ENCODE results near the gene PCSK5. TPM values are rescaled to one million over a fixed set of nuclear protein-coding genes. Genes with fewer than 3 reads are reported as not detected.

Gene PCSK5
- total RNA-seq, 4 donors from 2014 or later: 22.0 to 37.4 (median 27.8) TPM

DNA sequence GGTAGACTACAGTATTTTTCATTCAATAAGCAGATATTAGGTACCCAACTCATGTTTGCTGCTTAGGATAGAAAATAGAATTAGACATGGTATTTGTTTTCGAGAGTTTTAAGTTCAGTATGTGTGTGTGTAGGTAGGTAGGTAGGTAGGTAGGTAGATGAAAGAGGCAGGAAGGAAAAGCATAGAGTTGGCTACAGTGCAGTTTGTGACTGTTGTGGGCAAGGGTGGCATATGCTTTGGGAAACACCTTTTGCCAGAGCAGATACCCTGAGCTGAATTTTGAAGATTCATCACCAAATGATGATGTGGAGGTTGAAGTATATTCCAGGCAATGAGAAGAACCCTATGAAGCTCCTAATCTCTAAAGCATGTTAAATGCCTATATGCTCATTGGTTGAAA is 20.0 kb upstream of the PCSK5 start:
- Histone ChIP-seq H3K36me3 (no peaks in the 10 kb centered on the region), H3K4me3 (no peak overlapping the region), H3K9me3 (no peaks in the 10 kb centered on the region), H3K4me1 (no peaks in the 10 kb centered on the region), H3K27me3 (no peaks in the 10 kb centered on the region), H3K27ac (replicated peaks in 1 of 4) (no peak overlapping the region)
- TF ChIP-seq EP300 (IDR thresholded peaks at IDR 0.05): no peak
- intact Hi-C loops (cut with DNase I): no loop called here
- 96% methylated on average over 1 of the region's 1 CpG for WGBS
- DNase-seq (ENCODE audit: extremely low spot score): no peak

DNA sequence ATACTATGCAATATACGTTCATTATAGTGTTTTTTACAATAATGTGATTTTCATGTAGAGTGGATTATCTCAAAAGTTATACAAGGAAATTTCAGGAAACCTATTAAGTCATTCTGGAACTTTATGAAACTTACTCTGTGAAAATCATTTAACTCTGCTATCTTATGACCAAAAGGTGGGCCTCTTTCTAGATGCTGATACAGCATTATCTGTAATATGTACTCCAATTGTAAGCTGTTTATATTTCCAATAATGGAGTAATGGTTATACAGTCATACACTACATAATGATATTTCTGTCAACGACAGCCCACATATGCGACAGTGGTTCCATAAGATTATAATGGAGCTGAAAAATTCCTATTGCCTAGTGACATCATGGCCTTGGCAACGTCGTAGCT is 18.8 kb upstream of the PCSK5 start:
- 88% methylated on average over 5 of the region's 5 CpGs for WGBS
- Histone ChIP-seq H3K36me3 (no peaks in the 10 kb centered on the region), H3K27ac (replicated peaks in 1 of 4) (no peak overlapping the region), H3K4me1 (no peaks in the 10 kb centered on the region), H3K9me3 (no peaks in the 10 kb centered on the region), H3K27me3 (no peaks in the 10 kb centered on the region), H3K4me3 (no peak overlapping the region)
- intact Hi-C loops (cut with DNase I): no loop called here
- TF ChIP-seq POLR2A (IDR thresholded peaks at IDR 0.05; ENCODE audit: low read depth) (no peak), EP300 (IDR thresholded peaks at IDR 0.05) (no peak), POLR2AphosphoS5 (IDR thresholded peaks at IDR 0.05) (no peak)
- TF ChIP-seq, protein P1, sequence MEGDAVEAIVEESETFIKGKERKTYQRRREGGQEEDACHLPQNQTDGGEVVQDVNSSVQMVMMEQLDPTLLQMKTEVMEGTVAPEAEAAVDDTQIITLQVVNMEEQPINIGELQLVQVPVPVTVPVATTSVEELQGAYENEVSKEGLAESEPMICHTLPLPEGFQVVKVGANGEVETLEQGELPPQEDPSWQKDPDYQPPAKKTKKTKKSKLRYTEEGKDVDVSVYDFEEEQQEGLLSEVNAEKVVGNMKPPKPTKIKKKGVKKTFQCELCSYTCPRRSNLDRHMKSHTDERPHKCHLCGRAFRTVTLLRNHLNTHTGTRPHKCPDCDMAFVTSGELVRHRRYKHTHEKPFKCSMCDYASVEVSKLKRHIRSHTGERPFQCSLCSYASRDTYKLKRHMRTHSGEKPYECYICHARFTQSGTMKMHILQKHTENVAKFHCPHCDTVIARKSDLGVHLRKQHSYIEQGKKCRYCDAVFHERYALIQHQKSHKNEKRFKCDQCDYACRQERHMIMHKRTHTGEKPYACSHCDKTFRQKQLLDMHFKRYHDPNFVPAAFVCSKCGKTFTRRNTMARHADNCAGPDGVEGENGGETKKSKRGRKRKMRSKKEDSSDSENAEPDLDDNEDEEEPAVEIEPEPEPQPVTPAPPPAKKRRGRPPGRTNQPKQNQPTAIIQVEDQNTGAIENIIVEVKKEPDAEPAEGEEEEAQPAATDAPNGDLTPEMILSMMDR (IDR thresholded peaks at IDR 0.05): no peak
- no peak for DNase-seq (ENCODE audit: extremely low spot score)

DNA sequence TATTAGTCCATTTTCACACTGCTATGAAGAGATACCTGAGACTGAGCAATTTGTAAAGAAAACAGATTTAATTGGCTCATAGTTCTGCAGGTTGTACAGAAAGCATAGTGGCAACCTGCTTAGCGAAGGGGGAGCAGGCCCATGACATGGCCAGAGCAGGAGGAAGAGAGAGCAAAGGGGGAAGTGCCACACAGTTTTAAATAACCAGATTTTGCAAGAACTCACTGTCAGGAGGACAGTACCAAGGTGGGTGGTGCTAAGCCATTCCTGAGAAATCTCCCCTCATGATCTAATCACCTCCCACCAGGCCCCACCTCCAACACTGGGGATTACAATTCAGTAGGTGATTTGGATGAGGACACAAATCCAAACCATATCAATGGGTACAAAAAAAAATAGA is 16.8 kb upstream of the PCSK5 start:
- H3K27me3 ChIP-seq: no peaks in the 10 kb centered on the region
- H3K36me3 ChIP-seq: no peaks in the 10 kb centered on the region
- no peak for DNase-seq (ENCODE audit: extremely low spot score)
- H3K4me1 ChIP-seq: no peaks in the 10 kb centered on the region
- H3K27ac ChIP-seq (replicated peaks in 1 of 4): no peak overlapping the region
- H3K4me3 ChIP-seq: no peak overlapping the region
- TF ChIP-seq POLR2AphosphoS5 (IDR thresholded peaks at IDR 0.05): no peak
- TF ChIP-seq, protein P1 (IDR thresholded peaks at IDR 0.05): no peak
- no peak for TF ChIP-seq POLR2A (IDR thresholded peaks at IDR 0.05; ENCODE audit: low read depth)
- no peak for TF ChIP-seq EP300 (IDR thresholded peaks at IDR 0.05)
- WGBS: 86% methylated on average over 1 of the region's 1 CpG
- no peaks in the 10 kb centered on the region for H3K9me3 ChIP-seq
- intact Hi-C loops (cut with DNase I): no loop called here

DNA sequence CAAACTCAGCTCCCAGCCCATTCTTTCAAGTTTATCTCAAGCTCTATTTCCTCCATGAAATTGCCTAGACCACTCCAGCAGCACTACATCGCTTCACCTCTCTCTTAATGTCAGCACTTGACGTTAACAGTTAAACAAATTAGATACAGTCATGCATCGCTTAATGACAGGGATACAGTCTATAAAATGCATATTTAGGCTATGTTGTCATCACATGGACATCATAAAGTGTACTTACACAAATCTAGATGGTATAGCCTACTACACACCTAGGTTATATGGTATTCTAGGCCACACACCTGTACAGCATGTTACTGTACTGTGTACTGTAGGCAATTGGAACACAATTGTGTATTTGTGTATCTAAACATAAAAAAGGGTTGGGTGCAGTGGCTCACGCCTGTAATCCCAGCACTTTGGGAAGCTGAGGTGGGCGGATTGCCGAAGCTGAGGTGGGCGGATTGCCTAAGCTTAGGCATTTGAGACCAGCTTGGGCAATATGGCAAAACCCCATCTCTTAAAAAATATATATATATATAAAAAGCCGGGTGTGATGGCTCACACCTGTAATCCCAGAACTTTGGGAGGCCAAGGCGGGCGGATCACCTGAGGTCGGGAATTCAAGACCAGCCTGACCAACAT is 13.4 kb upstream of the PCSK5 start:
- no peaks in the 10 kb centered on the region for H3K4me1 ChIP-seq
- H3K36me3 ChIP-seq: no peaks in the 10 kb centered on the region
- intact Hi-C loops (cut with DNase I): no loop called here
- no peak overlapping the region for H3K4me3 ChIP-seq
- WGBS: 83% methylated on average over 11 of the region's 11 CpGs
- no peak overlapping the region for H3K27ac ChIP-seq (replicated peaks in 1 of 4)
- no peaks in the 10 kb centered on the region for H3K9me3 ChIP-seq
- TF ChIP-seq POLR2AphosphoS5 (IDR thresholded peaks at IDR 0.05): no peak
- no peak for TF ChIP-seq EP300 (IDR thresholded peaks at IDR 0.05)
- TF ChIP-seq POLR2A (IDR thresholded peaks at IDR 0.05; ENCODE audit: low read depth): no peak
- TF ChIP-seq, protein P1 (IDR thresholded peaks at IDR 0.05): no peak
- DNase-seq (ENCODE audit: extremely low spot score): no peak
- H3K27me3 ChIP-seq: no peaks in the 10 kb centered on the region

DNA sequence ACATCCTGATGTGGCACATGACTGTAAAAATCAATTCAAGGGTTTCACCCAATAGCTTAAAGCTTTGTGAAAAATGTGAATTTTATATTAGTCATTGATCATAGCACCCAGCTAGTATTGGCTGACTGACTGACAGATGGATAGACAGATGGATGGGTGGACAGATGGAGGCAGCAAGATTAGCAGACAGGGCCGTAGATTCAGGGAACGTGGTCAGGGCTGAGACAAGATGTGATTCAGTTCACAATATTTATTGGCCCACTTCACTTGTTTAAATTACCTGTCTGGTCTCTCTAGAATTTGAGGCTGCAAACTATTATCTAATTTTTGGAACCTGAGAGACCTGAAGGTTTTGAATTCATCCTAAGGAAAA is 12.0 kb upstream of the PCSK5 start:
- Histone ChIP-seq H3K27me3 (no peaks in the 10 kb centered on the region), H3K36me3 (no peaks in the 10 kb centered on the region), H3K4me1 (no peaks in the 10 kb centered on the region), H3K4me3 (no peak overlapping the region), H3K9me3 (no peaks in the 10 kb centered on the region), H3K27ac (replicated peaks in 1 of 4) (no peak overlapping the region)
- 94% methylated on average over 2 of the region's 2 CpGs for WGBS
- intact Hi-C loops (cut with DNase I): no loop called here
- no peak for DNase-seq (ENCODE audit: extremely low spot score)
- TF ChIP-seq POLR2AphosphoS5 (IDR thresholded peaks at IDR 0.05): no peak
- TF ChIP-seq, protein P1 (IDR thresholded peaks at IDR 0.05): no peak
- no peak for TF ChIP-seq EP300 (IDR thresholded peaks at IDR 0.05)
- TF ChIP-seq POLR2A (IDR thresholded peaks at IDR 0.05; ENCODE audit: low read depth): no peak
